ENCODE data around the gene BAIAP2L2.

DNA sequence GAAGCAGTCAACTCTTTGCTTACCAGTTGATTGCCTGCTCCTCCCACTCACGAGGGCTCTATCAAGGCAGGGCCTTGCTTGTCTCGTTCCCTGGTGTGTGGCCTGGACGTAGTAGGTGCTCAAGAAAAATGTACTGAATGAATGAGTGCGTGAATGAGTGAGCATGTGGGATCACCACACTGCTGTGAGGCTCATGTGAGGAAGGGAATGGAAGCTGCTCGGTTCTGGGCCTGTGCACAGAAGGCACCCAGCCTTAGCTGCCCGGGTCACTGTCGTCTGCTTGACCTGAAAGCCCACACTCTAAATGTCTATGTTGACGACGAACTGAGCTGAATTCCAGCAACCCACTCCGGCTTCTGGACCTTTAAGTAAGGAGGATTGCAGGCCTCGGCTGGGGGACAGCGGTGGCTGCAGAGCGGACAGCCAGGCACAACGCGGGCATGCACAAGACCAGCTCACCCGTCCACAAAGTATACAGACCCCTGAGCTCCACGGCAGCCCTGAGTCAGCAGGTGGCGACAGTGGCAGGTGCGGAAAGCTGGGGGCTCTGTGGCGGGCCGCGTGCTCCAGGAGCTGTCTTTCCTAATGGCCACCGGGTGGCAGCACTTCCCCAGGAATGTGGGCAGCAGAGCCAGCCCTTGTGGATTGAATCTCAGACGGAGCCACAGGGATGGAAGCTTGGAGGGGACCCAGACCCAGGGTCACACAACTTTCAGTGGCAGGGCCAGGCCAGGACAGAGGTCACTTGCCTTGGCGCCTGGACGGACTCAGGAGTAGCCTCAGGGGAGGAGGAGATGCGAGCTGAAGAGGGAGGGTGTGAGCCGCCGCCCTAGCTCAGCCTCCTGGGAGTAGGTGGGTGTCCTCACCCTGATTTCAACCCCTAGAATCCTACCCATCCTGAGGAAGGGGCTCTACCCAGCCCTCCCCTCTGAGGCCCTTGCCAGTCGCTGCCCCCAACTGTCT lies 58.3 kb downstream of the BAIAP2L2 start:
- TF ChIP-seq, protein P1, sequence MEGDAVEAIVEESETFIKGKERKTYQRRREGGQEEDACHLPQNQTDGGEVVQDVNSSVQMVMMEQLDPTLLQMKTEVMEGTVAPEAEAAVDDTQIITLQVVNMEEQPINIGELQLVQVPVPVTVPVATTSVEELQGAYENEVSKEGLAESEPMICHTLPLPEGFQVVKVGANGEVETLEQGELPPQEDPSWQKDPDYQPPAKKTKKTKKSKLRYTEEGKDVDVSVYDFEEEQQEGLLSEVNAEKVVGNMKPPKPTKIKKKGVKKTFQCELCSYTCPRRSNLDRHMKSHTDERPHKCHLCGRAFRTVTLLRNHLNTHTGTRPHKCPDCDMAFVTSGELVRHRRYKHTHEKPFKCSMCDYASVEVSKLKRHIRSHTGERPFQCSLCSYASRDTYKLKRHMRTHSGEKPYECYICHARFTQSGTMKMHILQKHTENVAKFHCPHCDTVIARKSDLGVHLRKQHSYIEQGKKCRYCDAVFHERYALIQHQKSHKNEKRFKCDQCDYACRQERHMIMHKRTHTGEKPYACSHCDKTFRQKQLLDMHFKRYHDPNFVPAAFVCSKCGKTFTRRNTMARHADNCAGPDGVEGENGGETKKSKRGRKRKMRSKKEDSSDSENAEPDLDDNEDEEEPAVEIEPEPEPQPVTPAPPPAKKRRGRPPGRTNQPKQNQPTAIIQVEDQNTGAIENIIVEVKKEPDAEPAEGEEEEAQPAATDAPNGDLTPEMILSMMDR (IDR thresholded peaks at IDR 0.05; ENCODE audit: poor library complexity, severe bottlenecking) = peak; percentile 99
- TF ChIP-seq, protein P2, sequence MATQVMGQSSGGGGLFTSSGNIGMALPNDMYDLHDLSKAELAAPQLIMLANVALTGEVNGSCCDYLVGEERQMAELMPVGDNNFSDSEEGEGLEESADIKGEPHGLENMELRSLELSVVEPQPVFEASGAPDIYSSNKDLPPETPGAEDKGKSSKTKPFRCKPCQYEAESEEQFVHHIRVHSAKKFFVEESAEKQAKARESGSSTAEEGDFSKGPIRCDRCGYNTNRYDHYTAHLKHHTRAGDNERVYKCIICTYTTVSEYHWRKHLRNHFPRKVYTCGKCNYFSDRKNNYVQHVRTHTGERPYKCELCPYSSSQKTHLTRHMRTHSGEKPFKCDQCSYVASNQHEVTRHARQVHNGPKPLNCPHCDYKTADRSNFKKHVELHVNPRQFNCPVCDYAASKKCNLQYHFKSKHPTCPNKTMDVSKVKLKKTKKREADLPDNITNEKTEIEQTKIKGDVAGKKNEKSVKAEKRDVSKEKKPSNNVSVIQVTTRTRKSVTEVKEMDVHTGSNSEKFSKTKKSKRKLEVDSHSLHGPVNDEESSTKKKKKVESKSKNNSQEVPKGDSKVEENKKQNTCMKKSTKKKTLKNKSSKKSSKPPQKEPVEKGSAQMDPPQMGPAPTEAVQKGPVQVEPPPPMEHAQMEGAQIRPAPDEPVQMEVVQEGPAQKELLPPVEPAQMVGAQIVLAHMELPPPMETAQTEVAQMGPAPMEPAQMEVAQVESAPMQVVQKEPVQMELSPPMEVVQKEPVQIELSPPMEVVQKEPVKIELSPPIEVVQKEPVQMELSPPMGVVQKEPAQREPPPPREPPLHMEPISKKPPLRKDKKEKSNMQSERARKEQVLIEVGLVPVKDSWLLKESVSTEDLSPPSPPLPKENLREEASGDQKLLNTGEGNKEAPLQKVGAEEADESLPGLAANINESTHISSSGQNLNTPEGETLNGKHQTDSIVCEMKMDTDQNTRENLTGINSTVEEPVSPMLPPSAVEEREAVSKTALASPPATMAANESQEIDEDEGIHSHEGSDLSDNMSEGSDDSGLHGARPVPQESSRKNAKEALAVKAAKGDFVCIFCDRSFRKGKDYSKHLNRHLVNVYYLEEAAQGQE (IDR thresholded peaks at IDR 0.05; ENCODE audit: borderline replicate concordance) = no peak
- TF ChIP-seq RAD21 (conservative IDR thresholded peaks at IDR 0.05) (peak; percentile 99), SMC3 (conservative IDR thresholded peaks at IDR 0.05; ENCODE audit: poor library complexity) (peak; percentile 98), POLR2AphosphoS5 (IDR thresholded peaks at IDR 0.05) (no peak), TAF1 (IDR thresholded peaks at IDR 0.05; ENCODE audit: low read depth) (no peak), EP300 (conservative IDR thresholded peaks at IDR 0.05; ENCODE audit: poor library complexity, severe bottlenecking) (no peak), MXI1 (conservative IDR thresholded peaks at IDR 0.05; ENCODE audit: poor library complexity, severe bottlenecking) (peak; percentile 64), EZH2 (IDR thresholded peaks at IDR 0.05; ENCODE audit: borderline replicate concordance, insufficient read depth, low read length, poor library complexity, severe bottlenecking) (no peak)

All from neural cell (in vitro differentiated cells).